GM19438 (cell line): Measurements from ENCODE around the gene EXOSC10.
"Not testable (repeated sequence)": the region's sequence is repeated elsewhere in the genome, so short reads cannot be mapped to it uniquely, and the experiment has no call there.

Source experiments
- ATAC-seq: cut with Tn5 transposase; IDR thresholded peaks from one replicate; pipeline ENCODE4 v1.9.1; 2021; ENCODE audit warnings: low read depth; ENCODE audit not compliant: unreplicated experiment

EXOSC10 gene

GRCh38 chr1:11045428-11046269 lies 54.0 kb downstream of the EXOSC10 start:
- no peak for ATAC-seq

- ATAC-seq = no peak
Measured at GRCh38 chr1:11044849-11045427, 54.7 kb downstream of the EXOSC10 start.

GRCh38 chr1:11044086-11044848 lies 55.4 kb downstream of the EXOSC10 start:
- ATAC-seq = no peak

- ATAC-seq = no peak
Measured at GRCh38 chr1:11042995-11043874, 56.4 kb downstream of the EXOSC10 start.

GRCh38 chr1:11042065-11042464 lies 57.6 kb downstream of the EXOSC10 start:
- no peak for ATAC-seq

- ATAC-seq = no peak
Measured at GRCh38 chr1:11041048-11041447, 58.6 kb downstream of the EXOSC10 start.

- ATAC-seq = not testable (repeated sequence)
Measured at GRCh38 chr1:11040105-11040429, 59.6 kb downstream of the EXOSC10 start.

GRCh38 chr1:11039351-11040104 lies 60.1 kb downstream of the EXOSC10 start:
- no peak for ATAC-seq

GRCh38 chr1:11037740-11038182 lies 61.9 kb downstream of the EXOSC10 start:
- peak; percentile 60 for ATAC-seq

GRCh38 chr1:11037019-11037739 lies 62.5 kb downstream of the EXOSC10 start:
- ATAC-seq = not testable (repeated sequence)

GRCh38 chr1:11031624-11032262 lies 67.9 kb downstream of the EXOSC10 start:
- ATAC-seq = no peak

GRCh38 chr1:11030865-11031264 lies 68.8 kb downstream of the EXOSC10 start:
- ATAC-seq = no peak

GRCh38 chr1:11028018-11028417 lies 71.7 kb downstream of the EXOSC10 start:
- no peak for ATAC-seq

- no peak for ATAC-seq
Measured at GRCh38 chr1:11027316-11027715, 72.4 kb downstream of the EXOSC10 start.

- ATAC-seq = no peak
Measured at GRCh38 chr1:11026903-11027302, 72.8 kb downstream of the EXOSC10 start.

GRCh38 chr1:11026052-11026451 lies 73.6 kb downstream of the EXOSC10 start:
- ATAC-seq = no peak

GRCh38 chr1:11025618-11026017 lies 74.1 kb downstream of the EXOSC10 start:
- ATAC-seq = no peak

GRCh38 chr1:11024874-11025203 lies 74.8 kb downstream of the EXOSC10 start:
- no peak for ATAC-seq
